K562 (cell line): ENCODE data around the gene SLC38A10.

Source experiments
- EP300 ChIP-seq: IDR thresholded peaks from 2 replicates; pipeline ENCODE4 v1.6.1; 2012; ENCODE audit warnings: low read length, improper control_type of control experiment
- ZNF24 ChIP-seq: fragments of 450-650 bp; IDR thresholded peaks from 2 replicates; pipeline ENCODE4 v1.6.1; 2016

- TF ChIP-seq EP300 (no peak), ZNF24 (no peak)
These were observed 18.8 kb upstream of the SLC38A10 start for GRCh38 chr17:81313776-81314397.
